Fibroblast of lung (primary cell): ENCODE results near the gene TNRC6C.

Source experiments
- EZH2 ChIP-seq: IDR thresholded peaks from 2 replicates; pipeline ENCODE4 v1.5.1; 2012; ENCODE audit warnings: low read length, control low read depth, mild to moderate bottlenecking; ENCODE audit errors: missing control alignments
- TF ChIP-seq, protein P1 (sequence below), 2 donors: IDR thresholded peaks in 1 of 2; conservative IDR thresholded peaks in 1 of 2; 1 replicate in 1 of 2; 2 replicates in 1 of 2; pipeline ENCODE4 v1.5.1; 2011 to 2012; ENCODE audit warnings: low read length in 2 of 2, control low read depth in 1 of 2, inconsistent platforms in 1 of 2, low read depth in 1 of 2, mild to moderate bottlenecking in 1 of 2

DNA sequence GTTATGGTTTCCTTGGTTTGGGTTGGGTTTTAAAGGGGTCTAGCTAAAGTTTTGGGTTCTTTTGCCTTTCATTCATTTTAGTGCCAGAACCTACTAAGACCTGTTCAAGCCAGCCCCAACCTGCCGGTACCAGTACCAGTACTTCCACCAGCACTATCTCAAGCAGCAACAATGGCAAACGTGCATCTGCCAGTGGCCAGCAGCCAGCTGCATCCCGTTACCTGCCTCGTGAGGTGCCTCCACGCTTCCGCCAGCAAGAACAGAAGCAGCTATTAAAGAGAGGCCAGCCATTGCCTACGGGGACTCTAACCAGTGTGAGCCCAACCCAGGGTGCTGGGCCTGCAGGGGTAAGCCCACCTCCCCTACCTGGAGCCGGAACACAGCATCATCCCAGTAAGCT, 72.9 kb downstream of the TNRC6C start:
- TF ChIP-seq, protein P1, sequence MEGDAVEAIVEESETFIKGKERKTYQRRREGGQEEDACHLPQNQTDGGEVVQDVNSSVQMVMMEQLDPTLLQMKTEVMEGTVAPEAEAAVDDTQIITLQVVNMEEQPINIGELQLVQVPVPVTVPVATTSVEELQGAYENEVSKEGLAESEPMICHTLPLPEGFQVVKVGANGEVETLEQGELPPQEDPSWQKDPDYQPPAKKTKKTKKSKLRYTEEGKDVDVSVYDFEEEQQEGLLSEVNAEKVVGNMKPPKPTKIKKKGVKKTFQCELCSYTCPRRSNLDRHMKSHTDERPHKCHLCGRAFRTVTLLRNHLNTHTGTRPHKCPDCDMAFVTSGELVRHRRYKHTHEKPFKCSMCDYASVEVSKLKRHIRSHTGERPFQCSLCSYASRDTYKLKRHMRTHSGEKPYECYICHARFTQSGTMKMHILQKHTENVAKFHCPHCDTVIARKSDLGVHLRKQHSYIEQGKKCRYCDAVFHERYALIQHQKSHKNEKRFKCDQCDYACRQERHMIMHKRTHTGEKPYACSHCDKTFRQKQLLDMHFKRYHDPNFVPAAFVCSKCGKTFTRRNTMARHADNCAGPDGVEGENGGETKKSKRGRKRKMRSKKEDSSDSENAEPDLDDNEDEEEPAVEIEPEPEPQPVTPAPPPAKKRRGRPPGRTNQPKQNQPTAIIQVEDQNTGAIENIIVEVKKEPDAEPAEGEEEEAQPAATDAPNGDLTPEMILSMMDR (conservative IDR thresholded peaks at IDR 0.05 in 1 of 2, IDR thresholded peaks at IDR 0.05 in 1 of 2; ENCODE audit: low read depth in 1 of 2, low read length in 2 of 2), result no peak
- no peak for TF ChIP-seq EZH2
